CD4-positive, alpha-beta T cell treated with Interleukin-15 for 4 hours (primary cell): ENCODE results near the gene FAM83D.
"Not testable (repeated sequence)": the region's sequence is repeated elsewhere in the genome, so short reads cannot be mapped to it uniquely, and the experiment has no call there.

Source experiments
- DNase-seq: peaks from one replicate; pipeline ENCODE4 v3.0.0-alpha.2; 2020; ENCODE audit warnings: low spot score

The FAM83D gene

GRCh38 chr20:38935285-38935684 lies 9.1 kb downstream of the FAM83D start:
- DNase-seq, result no peak

GRCh38 chr20:38935967-38936407 lies 9.8 kb downstream of the FAM83D start:
- DNase-seq, result no peak

- DNase-seq, result no peak
Observed at GRCh38 chr20:38937000-38937399, 10.8 kb downstream of the FAM83D start.

GRCh38 chr20:38937978-38938473 lies 11.8 kb downstream of the FAM83D start:
- no peak for DNase-seq

- DNase-seq, result no peak
Observed at GRCh38 chr20:38939686-38940085, 13.5 kb downstream of the FAM83D start.

- DNase-seq, result no peak
Observed at GRCh38 chr20:38940644-38941043, 14.4 kb downstream of the FAM83D start.

GRCh38 chr20:38941726-38942389 lies 15.6 kb downstream of the FAM83D start:
- no peak for DNase-seq

- DNase-seq, result no peak
Observed at GRCh38 chr20:38945012-38945411, 18.8 kb downstream of the FAM83D start.

- no peak for DNase-seq
Observed at GRCh38 chr20:38946836-38947235, 20.6 kb downstream of the FAM83D start.

- DNase-seq, result no peak
Observed at GRCh38 chr20:38947931-38948362, 21.7 kb downstream of the FAM83D start.

- DNase-seq, result no peak
Observed at GRCh38 chr20:38950254-38950653, 24.0 kb downstream of the FAM83D start.

GRCh38 chr20:38951611-38952010 lies 25.4 kb downstream of the FAM83D start:
- no peak for DNase-seq

- no peak for DNase-seq
Observed at GRCh38 chr20:38952153-38952552, 25.9 kb downstream of the FAM83D start.

GRCh38 chr20:38953630-38954340 lies 27.6 kb downstream of the FAM83D start:
- no peak for DNase-seq

- DNase-seq, result no peak
Observed at GRCh38 chr20:38957235-38957876, 31.1 kb downstream of the FAM83D start.

GRCh38 chr20:38957915-38958485 lies 31.8 kb downstream of the FAM83D start:
- no peak for DNase-seq

GRCh38 chr20:38960187-38960687 lies 34.0 kb downstream of the FAM83D start:
- DNase-seq, result not testable (repeated sequence)

GRCh38 chr20:38961530-38962043 lies 35.4 kb downstream of the FAM83D start:
- DNase-seq, result peak; percentile 6

- peak; percentile 97 for DNase-seq
Observed at GRCh38 chr20:38962044-38962927, 36.1 kb downstream of the FAM83D start, which contains the start of gene DHX35. TSS of gene DHX35 (plus strand) at chr20:38962344. CDS start at chr20:38962368, 24 bp downstream.

GRCh38 chr20:38962928-38963401 lies 36.7 kb downstream of the FAM83D start:
- DNase-seq, result no peak

GRCh38 chr20:38963745-38964144 lies 37.5 kb downstream of the FAM83D start:
- no peak for DNase-seq
